Tibial artery (tissue), 4 donors: Measurements from ENCODE around the gene LGALS1.

Experiments
- DNase-seq, 2 donors: peaks; one replicate each; pipeline ENCODE4 v3.0.0-alpha.2; 2019
- H3K27ac ChIP-seq, 2 donors: fragments of 200-600 bp; sonication (generic) in 1 of 2; 1 replicate in 1 of 2; 2 replicates in 1 of 2; pipeline ENCODE4 v1.5.1; 2018 to 2019; ENCODE audit warnings: mild to moderate bottlenecking in 1 of 2
- H3K27me3 ChIP-seq, 2 donors: fragments of 200-600 bp; sonication (generic) in 1 of 2; one replicate each; pipeline versions ENCODE4 v1.5.1 to v1.6.0; 2016 to 2019
- H3K36me3 ChIP-seq, 3 donors: fragments of 200-600 bp; sonication (generic) in 2 of 3; one replicate each; pipeline ENCODE4 v1.5.1; 2016 to 2019; ENCODE audit warnings: mild to moderate bottlenecking in 2 of 3
- H3K4me1 ChIP-seq, 4 donors: fragments of 200-600 bp; sonication (generic) in 2 of 4; 1 replicate in 3 of 4; 2 replicates in 1 of 4; pipeline ENCODE4 v1.5.1; 2016 to 2019
- H3K4me3 ChIP-seq, 2 donors: fragments of 200-600 bp; sonication (generic) in 1 of 2; 1 replicate in 1 of 2; 2 replicates in 1 of 2; pipeline ENCODE4 v1.5.1; 2018 to 2019; ENCODE audit warnings: mild to moderate bottlenecking in 2 of 2
- H3K9me3 ChIP-seq, 3 donors: fragments of 200-600 bp; sonication (generic) in 1 of 3; one replicate each; pipeline ENCODE4 v1.5.1; 2016 to 2019
- intact Hi-C: fragments of 100-400 bp; cut with DNase I; formaldehyde crosslinking; loops from one replicate; pipeline ENCODE4 v1.15.0; 2023; ENCODE audit warnings: low total_unique reads
- TF ChIP-seq, protein P1 (sequence below), 2 experiments: fragments of 200-600 bp in 1 of 2; fragments of 450-650 bp in 1 of 2; IDR thresholded peaks; one replicate each; pipeline ENCODE4 v1.5.1; 2017 to 2019; ENCODE audit warnings: antibody characterized with exemption in 2 of 2, mild to moderate bottlenecking in 1 of 2, moderate library complexity in 1 of 2

The LGALS1 gene

DNA sequence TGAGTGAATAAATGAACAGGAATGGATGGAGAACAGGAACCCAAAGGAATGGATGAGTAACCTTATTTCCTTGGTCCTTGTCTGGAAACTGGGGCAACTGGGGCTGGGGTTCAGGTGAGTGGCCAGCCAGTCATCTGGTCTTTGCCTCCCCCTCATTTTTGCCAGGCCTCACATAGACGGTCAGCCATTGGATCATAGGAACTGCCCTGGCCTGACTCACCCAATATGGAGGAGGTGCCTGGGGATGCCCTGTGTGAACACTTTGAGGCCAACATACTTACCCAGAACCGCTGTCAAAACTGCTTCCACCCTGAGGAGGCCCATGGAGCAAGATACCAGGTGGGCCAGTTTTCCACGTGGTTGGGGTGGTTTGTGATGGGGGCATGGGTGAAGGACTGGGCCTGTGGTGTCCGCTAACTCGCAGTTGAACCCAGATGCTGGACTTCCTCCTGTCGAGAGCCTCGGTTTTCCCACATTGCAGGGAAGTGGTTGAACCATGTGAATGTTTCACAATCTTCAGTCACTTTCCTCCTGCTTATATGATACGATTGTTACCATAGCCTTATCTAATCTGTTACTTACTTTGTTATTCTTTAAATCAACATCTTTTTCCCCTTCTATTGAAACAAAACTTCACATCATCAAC lies 25.8 kb downstream of the LGALS1 start:
- no peak for DNase-seq
- Histone ChIP-seq H3K4me3 (no peak overlapping the region), H3K27ac (no peak overlapping the region), H3K27me3 (no peaks in the 10 kb centered on the region), H3K4me1 (peaks cover 0 to 11% (median 7%) of the 10 kb centered on the region in 4 donors), H3K9me3 (no peaks in the 10 kb centered on the region), H3K36me3 (no peaks in the 10 kb centered on the region)
- TF ChIP-seq, protein P1, sequence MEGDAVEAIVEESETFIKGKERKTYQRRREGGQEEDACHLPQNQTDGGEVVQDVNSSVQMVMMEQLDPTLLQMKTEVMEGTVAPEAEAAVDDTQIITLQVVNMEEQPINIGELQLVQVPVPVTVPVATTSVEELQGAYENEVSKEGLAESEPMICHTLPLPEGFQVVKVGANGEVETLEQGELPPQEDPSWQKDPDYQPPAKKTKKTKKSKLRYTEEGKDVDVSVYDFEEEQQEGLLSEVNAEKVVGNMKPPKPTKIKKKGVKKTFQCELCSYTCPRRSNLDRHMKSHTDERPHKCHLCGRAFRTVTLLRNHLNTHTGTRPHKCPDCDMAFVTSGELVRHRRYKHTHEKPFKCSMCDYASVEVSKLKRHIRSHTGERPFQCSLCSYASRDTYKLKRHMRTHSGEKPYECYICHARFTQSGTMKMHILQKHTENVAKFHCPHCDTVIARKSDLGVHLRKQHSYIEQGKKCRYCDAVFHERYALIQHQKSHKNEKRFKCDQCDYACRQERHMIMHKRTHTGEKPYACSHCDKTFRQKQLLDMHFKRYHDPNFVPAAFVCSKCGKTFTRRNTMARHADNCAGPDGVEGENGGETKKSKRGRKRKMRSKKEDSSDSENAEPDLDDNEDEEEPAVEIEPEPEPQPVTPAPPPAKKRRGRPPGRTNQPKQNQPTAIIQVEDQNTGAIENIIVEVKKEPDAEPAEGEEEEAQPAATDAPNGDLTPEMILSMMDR (IDR thresholded peaks at IDR 0.05): no peak
- intact Hi-C loops: no loop called here

DNA sequence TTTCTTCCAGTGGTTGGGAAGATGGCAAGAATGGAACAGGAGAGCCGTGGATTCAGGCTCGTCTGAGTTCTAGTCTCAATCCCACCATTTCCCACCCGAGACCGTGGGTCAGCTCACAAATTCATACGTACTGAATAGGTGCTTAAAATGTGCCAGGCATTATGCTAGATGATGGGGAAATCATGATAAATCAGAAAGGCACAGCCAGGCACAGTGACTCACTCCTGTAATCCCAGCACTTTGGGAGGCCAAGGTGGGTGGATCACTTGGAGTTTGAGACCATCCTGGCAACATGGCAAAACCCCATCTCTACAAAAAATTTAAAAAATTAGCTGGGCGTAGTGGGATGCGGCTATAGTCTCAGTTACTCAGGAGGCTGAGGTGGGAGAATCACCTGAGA lies 28.5 kb downstream of the LGALS1 start:
- intact Hi-C loops: no loop called here

DNA sequence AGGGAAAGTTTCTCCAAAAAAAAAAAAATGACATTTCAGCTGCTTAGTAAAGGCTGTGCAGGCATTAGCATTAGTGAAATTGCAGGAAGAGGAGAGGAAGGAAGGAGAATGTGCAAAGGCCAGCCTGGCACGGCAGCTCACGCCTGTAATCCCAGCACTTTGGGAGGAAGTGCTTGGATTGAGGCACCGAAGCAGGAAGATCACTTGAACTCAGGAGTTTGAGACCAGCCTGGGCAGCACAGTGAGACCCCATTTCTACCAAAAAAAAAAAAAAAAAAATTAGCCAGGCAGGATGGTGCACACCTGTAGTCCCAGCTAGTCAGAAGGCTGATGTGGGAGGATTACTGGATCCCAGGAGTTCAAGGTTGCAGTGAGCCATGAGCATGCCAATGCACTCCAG lies 29.2 kb downstream of the LGALS1 start:
- Histone ChIP-seq H3K4me1 (no peaks in the 10 kb centered on the region), H3K9me3 (no peaks in the 10 kb centered on the region), H3K36me3 (no peaks in the 10 kb centered on the region), H3K4me3 (no peak overlapping the region), H3K27me3 (no peaks in the 10 kb centered on the region), H3K27ac (no peak overlapping the region)
- TF ChIP-seq, protein P1 (IDR thresholded peaks at IDR 0.05): no peak
- intact Hi-C loops: no loop called here
- DNase-seq: no peak

More for the DNA sequence above, 28.5 kb downstream of the LGALS1 start:
- H3K4me3 ChIP-seq: no peak overlapping the region
- H3K4me1 ChIP-seq: no peaks in the 10 kb centered on the region
- DNase-seq: no peak
- H3K36me3 ChIP-seq: no peaks in the 10 kb centered on the region
- H3K9me3 ChIP-seq: no peaks in the 10 kb centered on the region
- TF ChIP-seq, protein P1 (IDR thresholded peaks at IDR 0.05): no peak
- H3K27me3 ChIP-seq: no peaks in the 10 kb centered on the region
- H3K27ac ChIP-seq: no peak overlapping the region

DNA sequence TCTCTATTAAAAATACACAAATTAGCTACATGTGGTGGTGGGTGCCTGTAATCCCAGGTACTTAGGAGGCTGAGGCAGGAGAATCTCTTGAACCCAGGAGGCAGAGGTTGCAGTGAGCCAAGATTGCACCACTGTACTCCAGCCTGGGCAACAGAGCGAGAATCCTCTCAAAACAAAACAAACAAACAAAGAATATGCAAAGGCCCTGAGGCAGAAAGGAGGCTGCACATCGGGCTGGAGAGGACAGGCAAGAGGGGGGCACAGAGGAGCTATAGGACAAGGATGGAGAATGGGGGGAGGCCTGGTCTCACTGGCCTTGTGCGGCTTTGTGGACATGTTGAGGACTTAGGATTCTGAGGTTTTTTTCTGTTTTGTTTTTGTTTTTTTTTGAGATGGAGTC lies 29.8 kb downstream of the LGALS1 start:
- Histone ChIP-seq H3K36me3 (no peaks in the 10 kb centered on the region), H3K27ac (no peak overlapping the region), H3K4me3 (no peak overlapping the region), H3K4me1 (no peaks in the 10 kb centered on the region), H3K27me3 (no peaks in the 10 kb centered on the region), H3K9me3 (no peaks in the 10 kb centered on the region)
- intact Hi-C loops: no loop called here
- TF ChIP-seq, protein P1 (IDR thresholded peaks at IDR 0.05): no peak
- DNase-seq: no peak

DNA sequence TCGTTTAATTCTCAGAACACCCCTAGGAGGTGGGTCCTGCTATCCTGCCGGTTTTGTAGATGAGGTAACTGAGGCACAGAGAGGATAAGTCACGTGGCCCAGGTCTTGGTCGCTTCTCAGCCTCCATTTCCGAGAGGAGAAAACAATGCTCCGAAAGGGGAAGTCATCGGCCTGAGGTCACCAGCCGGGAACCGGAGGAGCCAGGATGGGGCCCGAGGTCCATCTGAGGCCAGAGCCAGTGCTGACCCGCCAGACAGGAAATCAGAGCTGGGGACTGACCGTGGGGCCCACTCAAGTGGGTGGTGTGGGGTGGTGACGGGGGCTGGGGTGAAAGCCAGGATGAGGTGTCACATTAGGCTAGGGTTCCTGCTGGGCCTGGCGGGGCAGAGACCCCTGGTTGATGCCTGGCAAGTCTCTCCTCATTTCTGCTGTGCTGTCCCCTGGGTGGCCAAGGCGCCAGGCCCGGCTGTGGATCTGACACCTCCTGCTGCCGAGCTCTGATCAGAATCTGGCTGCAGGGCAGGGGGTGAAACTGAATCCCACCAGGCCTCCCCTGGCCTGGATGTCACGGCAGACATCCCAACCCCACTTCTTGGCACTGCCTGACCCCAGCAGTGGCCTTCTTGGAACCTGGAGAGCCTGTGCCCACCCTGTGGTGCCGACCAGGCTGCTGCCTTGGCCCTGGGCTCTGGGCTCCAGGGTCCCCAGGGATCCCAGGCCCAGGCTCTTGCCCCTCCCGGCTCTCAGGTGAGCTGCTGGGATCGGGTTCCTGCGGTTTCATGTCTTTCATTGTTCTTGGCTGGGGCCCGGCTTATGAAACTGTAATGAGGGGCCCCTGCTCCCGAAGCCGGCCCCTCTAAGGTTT lies 33.4 kb downstream of the LGALS1 start:
- TF ChIP-seq, protein P1 (IDR thresholded peaks at IDR 0.05): no peak
- no peak for DNase-seq
- Histone ChIP-seq H3K9me3 (no peaks in the 10 kb centered on the region), H3K36me3 (no peaks in the 10 kb centered on the region), H3K4me1 (no peaks in the 10 kb centered on the region), H3K27ac (no peak overlapping the region), H3K4me3 (no peak overlapping the region), H3K27me3 (no peaks in the 10 kb centered on the region)
- intact Hi-C loops: no loop called here
